ENCODE data around the gene LCMT1.
"Not testable (repeated sequence)": the region's sequence is repeated elsewhere in the genome, so short reads cannot be mapped to it uniquely, and the experiment has no call there.

LCMT1 gene

DNA sequence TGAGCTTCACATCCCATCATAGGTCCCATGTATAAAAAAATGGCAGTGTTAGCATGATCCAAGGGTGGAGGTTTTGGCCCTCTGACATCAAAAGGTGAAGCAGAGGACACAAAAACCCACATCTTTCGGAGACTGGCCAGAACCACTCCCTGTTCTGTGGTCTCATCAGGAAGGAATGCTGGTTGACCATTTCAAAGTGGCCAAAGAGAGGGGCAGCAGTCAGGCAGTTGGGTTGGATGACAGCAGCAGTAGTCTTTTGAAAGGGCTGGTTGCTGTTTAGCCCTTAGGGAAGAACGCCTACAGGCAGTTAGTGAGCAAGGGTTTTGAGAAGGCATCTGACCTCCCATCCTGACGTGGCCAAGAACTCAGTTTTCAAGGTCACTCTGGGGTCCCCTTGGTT, 40.5 kb downstream of the LCMT1 start:
- no peak for DNase-seq

DNA sequence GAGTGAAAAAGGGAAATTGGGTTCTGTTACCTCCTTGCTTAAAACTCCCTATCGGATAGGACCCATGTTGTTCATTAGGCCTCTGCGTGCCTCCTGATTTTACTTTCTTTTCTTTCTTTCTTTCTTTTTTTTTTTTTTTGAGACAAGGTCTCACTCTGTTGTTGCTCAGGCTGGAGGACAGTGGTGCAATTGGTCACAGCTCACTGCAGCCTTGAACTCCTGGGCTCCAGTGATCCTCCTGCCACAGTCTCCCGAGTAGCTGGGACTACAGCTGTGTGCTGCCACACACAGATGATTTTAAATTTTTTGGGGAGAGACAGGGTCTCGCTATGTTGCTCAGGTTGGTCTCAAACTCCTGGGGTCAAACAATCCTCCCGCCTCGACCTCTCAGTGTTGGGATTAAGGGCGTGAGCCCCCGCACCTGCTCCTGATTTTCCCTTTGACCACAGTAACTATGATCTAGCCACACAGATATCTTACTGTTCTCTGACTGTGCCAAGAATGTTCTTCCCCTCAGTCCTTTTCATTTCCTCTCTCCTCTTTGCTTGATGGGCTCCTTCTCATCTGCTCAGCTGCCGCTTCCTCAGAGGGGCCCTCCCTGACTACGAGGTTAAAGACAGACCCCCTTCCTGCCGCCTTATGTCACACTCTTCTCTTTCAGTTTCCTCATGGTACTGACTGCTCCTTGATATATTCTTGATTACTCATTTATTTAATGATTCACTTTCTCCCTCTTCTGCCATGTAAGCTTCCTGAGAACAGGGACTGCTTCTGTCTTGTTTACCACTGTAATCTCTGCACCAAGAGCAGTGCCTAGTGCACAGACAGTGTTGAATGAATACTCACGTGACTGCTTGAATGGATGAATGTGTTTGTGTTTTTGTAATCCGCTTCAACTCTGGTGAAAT, 44.3 kb downstream of the LCMT1 start:
- no peak for DNase-seq

DNA sequence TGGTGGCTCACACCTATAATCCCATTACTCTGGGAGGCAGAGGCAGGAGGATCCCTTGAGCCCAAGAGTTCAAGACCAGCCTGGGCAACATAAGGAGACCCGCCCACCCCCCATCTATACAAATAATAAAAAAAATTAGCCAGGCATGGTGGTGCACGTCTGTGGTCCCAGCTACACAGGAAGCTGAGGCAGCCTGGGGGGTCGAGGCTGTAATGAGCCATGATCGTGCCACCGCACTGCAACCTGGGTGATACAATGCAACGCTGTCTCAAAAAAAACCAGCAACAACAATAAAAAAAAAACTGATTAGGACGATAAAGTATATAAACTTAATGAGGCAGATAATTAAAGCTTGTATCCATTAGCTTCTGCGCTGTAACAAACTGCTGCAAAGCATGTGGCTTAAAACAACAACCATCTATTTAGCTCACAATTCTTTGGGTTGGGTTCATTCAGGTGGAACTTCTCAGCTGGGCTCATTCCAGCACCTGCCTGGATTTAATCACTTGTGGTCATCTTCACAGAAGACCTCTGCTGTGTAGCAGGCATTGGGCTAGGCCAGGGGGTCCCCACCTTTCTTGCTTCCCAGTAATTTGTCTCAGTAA, 45.8 kb downstream of the LCMT1 start:
- no peak for DNase-seq

DNA sequence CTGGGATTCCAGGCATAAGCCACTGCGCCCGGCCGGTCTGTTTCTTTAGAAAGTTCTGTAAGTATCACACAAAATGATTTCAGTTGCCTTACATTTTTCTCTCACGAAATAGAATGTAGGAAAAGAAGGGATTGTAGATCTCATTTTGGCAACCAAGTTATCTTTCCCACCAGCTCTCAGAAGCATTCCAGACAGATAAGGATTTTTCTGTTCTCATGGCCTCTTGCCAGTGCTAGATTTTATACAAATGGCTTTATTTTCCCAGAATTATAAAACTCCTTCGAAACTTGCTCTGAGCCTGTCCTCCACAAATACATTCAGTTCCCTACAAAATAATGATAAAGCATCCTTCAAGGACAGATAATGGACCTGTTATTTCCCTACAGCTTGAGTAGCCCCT, 46.9 kb downstream of the LCMT1 start:
- DNase-seq: no peak

DNA sequence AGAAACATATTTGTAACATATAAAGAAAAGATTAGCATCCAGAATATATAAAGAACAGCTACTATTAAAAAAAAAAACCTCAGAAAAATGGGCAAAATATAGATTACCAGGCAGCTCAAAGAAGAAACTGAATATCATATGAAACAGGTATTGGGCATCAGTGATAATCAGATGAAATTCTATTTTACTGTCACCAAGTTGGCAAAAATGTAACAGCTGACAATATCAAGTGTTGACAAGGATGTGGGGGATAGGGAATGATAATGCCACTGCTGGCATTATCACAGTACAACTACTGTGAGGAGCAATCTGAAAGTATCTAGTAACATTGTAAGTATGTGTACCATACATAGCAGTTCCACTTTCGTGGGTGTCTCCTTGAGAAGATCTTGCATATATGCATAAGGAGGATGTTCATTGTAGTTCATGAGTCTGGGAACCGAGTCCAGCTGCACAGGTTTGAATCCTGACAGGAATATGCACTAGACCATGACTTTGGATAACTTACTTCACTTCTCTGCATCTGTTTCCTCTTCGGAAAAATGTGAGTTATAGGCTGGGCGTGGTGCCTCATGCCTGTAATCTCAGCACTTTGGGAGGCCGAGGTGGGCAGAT, 50.3 kb downstream of the LCMT1 start:
- DNase-seq: no peak

DNA sequence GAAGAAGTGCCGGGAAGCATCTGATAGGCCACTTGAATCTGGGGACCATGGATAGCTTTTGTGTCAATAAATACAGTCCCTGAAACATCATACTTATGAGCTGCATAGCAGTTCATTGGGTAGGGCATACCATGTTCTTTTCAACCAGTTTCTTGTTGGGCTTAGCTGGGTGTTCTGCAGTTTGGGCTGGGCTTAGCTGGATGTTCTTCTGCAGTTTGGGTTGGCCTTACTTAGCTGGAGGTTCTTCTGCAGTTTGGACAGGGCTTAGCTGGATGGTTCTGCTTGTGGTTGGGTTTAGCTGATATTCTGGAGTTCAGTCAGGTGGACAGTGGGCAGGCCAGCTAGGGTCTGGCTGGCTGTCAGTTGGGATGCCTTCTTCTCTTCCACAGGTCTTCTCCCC, 52.1 kb downstream of the LCMT1 start:
- no peak for DNase-seq

DNA sequence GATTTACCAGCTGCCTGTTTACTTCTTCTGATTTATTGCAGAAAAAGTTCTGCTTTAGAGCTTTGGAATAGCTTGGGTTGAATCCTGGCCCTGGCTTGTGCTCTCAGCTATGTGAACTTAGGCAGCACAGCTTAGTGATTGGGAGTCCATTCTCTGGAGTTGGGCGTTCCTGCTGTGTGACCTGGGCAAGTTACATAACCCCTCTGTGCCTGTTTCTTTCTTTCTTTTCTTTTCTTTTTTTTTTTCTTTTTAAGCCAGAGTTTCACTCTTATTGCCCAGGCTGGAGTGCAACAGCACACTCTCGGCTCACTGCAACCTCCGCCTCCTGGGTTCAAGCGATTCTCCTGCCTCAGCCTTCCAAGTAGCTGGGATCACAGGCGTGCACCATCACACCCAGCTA, 53.7 kb downstream of the LCMT1 start:
- no peak for DNase-seq

DNA sequence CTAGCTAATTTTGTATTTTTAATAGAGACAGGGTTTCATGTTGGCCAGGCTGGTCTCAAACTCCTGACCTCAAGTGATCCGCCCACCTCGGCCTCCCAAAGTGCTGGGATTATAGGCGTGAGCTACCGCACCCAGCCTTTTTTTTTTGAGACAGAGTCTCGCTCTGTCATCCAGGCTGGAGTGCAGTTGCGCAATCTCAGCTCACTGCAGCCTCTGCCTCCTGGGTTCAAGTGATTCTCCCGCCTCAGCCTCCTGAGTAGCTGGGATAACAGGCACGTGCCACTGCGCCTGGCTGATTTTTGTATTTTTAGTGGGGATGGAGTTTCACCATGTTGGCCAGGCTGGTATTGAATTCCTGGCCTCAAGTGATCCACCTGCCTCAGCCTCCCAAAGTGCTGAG, 56.4 kb downstream of the LCMT1 start:
- DNase-seq: not testable (repeated sequence)

DNA sequence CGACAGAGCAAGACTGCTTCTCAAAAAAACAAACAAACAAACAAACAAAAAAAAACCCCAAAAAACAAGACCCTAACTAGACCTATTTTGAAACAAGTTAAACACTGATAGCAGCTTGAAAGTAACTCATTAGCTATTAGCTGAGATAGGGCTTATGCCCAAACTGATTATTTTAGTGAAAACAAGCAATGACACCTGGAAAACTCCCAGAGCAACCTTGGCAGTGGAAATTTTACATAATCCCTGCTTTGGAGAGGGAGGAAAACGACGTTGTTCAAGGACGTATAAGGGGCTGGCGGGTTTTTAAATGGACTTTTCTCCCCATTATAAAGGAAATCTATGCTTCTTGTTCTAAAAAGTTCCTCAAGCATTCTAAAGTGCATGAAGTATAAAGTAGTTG, 59.8 kb downstream of the LCMT1 start:
- no peak for DNase-seq

DNA sequence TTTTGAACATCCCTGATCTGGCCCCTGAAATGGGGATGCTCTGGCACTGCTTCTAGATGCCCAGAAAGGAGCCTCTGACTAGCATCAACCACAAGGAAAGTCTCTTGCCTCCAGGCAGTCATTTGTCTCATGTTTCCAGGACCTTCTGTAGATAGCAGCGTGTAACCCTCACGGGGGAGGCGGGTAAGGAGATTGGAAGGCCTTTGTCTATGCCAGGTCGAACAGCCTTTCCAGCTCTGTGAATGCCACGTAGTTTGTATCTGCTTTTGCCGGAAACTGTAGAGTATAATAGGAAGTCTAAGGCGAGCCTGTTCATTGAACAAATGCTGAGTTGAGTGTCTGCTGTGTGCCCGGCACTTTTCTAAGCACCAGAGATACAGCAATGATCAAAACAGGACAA, 61.3 kb downstream of the LCMT1 start:
- no peak for DNase-seq

DNA sequence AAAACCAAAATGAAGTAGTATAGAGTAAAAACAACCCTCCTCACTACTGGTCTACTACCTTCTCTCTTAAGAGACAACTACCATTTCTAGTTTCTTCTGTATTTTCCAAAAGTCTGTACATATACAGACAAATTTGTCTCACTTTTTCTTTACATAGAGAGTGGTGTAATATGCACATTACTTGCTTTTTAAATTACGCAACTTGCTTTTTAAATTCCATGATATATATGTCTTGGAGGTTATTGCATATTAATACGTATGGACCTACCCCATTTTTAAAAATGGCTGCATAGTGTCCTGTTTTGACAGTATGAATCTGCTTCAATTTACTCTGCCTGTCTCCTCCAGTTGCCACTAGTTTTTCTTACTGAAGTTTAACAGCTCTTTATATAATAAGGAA, 62.7 kb downstream of the LCMT1 start:
- DNase-seq: no peak

DNA sequence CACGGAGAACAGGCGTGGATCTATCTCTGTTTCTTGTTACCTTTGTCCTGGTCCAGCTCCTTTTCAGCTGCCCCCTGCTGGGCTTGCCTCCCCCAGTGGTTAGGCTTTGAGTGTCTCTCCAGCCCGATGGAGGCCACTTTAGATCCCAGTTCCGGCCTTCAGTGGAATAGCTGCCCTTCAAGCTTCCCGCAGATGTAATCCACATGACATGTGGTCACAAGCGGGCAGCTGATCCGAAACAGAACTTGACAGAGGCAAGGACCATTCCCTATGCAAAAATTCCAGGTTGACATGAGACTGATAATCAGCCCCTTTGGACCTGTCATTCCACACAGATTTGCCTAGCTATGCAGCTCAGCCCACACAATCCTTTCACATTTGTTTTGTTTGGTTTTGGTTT, 64.6 kb downstream of the LCMT1 start:
- no peak for DNase-seq

DNA sequence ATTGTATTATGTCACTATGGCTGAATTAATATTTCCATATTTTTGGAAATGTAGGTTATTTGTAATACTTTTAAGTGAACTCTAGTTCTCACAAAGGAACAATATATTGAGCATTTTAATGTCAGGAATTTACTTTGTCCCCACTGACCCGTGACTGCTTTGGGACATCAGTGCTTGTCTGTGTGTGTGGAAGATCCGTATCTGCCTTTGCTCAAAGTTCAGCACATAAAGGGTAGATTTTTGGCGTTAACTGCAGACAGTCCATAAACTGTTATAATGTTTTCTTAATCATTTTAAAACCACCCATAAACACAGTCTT, 65.9 kb downstream of the LCMT1 start:
- DNase-seq: no peak

DNA sequence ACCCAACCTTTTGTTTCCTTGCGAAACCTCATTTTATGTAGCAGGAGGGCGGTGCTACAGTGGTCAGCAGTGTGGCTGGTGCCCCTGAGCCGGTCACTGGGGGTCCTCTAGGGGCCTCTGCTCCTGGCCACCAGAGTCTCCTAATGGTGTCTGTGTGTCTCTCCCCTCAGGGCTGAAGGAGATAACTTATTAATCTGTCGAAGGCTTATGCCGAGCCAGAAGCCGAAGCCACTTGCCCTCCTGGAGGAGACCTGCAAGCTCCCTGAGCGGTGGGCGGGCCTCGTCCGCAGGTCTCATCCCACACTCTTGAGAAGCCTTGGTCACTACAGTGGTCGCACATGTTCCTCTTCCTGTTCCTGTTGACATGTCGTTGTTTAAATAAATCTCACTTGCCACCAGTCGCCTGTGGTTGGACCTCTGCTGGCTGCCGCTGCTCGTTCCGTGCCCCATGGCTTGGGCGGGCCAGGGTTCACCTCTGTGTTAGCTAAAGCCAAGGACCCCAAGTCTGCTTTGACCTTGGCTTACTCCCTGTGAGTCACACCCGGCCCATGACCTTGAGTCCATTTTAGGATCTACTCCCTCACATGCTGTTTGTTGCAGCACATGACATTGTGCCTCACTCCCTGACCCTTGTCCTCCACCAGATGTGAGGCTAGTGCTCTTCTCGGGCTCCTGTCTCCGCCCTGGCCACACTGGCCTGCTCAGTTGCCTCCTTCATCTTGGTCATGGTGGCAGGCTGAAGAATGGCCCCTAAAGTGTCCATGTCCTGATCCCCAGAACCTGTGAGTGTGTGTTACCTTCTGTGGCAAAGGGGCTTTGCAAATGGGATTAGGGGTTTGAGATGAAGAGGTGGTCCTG, 66.5 kb downstream of the LCMT1 start:
- DNase-seq: no peak

DNA sequence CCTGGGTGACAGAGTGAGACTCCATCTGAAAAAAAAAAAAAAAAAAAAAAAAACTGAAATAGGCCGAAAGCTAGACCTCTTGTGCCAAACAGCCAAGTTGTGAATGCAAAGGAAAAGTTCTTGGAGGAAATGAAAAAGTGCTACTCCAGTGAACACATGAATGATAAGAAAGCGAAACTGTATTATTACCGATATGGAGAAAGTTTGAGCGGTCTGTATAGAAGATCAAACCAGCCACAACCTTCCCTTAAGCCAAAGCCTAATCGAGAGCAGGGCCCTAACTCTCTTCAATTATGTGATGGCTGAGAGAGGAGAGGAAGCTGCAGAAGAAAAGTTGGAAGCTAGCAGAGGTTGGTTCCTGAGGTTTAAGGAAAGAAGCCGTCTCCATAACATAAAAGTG, 69.7 kb downstream of the LCMT1 start:
- DNase-seq: not testable (repeated sequence)

DNA sequence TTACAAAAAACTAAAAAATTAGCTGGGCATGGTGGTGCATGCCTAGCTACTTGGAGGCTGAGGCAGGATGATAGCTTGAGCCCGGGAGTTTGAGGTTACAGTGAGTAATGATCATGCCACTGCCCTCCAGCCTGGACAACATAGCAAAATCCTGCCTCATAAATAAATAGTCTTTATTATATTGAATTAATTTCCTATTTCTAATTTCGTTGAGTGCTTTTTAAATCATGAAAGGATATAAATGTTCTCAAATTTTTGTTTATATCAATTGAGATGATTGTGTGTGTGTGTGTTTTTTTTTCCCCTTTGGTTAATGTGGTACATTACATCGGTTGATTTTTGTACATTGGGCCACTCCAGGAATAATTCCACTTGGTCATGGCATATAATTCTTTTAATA, 73.2 kb downstream of the LCMT1 start:
- DNase-seq: no peak

DNA sequence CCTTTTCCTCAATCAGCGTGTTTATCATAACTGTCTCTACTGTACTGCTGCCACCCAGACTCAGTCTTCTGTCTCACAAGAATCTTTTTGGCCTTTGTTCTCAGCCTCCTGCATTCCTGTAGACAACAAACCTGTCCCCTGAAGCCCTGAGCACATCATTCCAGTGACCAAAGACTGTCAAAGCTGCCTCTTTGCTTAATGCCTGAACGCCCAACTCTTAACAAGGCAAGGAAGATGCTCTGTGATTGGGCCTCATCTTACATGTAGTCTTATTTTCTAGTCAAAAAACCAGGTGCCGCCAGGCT, 75.9 kb downstream of the LCMT1 start:
- DNase-seq: no peak

DNA sequence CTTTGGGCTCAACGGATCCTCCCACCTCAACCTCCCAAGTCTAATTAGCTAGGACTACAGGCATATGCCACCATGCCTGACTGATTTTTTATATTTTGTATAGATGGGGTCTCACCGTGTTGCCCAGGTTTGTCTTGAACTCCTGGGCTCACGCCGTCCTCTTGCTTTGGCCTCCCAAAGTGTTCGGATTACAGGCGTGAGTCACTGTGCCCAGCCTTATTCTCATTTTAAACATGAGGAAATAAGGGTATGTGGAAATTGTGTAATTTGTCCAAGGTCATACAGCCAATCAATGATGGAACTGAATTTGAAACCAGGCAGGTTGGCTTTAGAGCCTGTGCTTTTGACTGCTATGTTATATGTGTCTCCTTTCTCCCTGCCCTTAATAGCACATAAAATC, 77.8 kb downstream of the LCMT1 start:
- DNase-seq: no peak

DNA sequence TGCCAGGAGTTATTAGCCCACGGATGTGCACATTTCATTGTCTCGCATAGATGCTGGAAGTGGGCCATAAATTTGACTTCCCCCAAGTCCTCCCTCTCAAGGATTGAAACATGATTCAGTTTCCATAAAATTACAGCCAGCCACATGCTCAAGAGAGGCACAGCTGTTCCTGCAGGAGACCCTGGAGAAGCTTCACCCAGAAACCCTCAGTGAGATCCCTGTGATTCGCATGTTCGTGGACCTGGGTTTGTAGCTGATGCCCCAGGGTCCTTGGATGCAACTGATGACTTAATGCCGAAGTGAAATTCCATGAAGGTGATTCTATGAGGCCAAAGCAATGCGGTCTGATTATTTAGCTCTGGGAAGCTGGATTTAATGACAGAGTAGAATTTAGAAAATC, 80.6 kb downstream of the LCMT1 start:
- DNase-seq: no peak

DNA sequence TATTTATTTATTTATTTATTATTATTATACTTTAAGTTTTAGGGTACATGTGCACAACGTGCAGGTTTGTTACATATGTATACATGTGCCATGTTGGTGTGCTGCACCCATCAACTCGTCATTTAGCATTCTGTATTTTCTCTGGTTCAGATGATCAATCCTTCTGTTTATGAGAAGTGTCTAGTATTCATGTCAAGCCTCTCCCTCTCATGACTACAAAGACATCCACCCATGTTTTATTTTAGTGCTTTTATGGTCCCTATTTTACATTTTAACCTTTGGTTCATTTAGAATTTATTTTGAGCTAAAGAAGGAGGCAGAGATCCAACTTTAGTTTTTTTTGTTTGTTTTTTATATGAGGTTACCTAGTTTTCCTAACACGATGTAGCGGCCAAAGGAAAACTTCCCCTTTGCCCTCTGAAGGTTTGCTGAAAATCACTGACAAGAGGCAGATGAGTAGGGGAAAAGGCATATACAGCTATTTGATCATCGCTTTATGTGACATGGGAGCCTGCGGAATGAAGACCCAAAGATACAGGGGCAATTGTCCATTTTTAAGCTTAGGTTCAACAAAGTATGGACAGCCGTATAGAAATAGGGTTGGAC, 82.8 kb downstream of the LCMT1 start:
- DNase-seq: no peak

DNA sequence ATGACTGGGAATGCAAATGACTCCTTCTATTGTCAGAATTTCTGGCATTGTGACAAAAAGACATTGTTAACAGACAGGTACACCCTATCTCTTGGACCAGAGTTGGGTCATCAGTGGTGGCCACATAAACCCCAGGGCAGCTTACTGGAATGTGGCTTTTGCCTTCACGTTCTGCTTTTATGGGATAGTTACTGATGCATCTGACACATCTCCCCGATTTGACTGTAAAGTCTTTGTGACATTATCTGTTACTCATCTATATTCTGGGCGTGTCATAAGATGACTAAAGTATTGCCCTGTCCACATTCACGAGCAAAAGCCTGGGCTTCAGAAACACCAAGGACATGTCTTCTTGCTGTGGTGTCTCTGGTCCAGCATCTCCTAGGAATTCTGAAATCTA, 86.5 kb downstream of the LCMT1 start:
- no peak for DNase-seq

DNA sequence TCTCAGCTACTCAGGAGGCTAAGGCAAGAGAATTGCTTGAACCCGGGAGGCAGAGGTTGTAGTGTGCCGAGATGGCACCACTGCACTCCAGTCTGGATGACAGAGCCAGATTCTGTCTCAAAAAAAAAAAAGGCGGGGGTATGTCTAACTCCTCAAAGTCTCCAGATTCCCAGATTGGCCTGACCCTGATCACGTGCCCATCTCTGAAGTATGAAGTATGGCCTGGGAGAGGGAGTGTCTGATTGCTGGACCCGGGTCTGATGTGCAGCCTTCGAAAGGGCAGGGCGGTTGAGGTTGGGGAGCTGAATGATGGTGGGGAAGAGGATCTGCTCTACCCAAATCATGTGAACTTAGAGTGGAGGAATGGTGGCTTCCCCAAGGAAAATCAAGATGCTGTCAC, 87.9 kb downstream of the LCMT1 start:
- DNase-seq: no peak

DNA sequence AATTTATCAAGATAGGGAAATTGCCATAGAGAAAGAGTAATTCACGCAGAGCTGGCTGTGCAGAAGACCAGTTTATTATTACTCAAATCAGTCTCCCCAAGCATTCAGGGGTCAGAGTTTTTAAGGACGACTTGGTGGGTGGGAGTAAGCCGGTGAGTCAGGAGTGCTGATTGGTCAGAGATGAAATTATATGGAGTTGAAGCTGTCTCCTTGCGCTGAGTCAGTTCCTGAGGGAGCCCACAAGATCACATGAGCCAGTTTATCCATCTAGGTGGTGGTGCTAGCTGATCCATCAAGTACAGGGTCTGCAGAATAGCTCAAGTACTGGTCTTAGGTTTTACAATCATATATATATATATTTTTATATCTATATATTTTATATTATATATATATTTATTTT, 99.2 kb downstream of the LCMT1 start:
- DNase-seq: no peak
